ENCODE measurements around the gene NUAK2. TPM values are rescaled to one million over a fixed set of nuclear protein-coding genes. Genes with fewer than 3 reads are reported as not detected.

Gene NUAK2
- polyA plus RNA-seq (2012; ENCODE audit: insufficient read length, low read depth): 1.3 TPM

GRCh38 chr1:205321162-205321958 lies at the start of gene NUAK2:
Gene NUAK2, minus strand, starts transcription at chr1:205321745. Its CDS starts 117 bp downstream, at chr1:205321628.
- TF ChIP-seq REST (IDR thresholded peaks at IDR 0.05; ENCODE audit: insufficient read depth in 1 of 2, low read depth in 2 of 2, low read length in 2 of 2): no peak
- TF ChIP-seq POLR2AphosphoS5 (IDR thresholded peaks at IDR 0.05; ENCODE audit: low read depth, low read length): peak; percentile 79

GRCh38 chr1:205370780-205371179 lies 49.2 kb upstream of the NUAK2 start:
- TF ChIP-seq TAF1 (IDR thresholded peaks at IDR 0.05; ENCODE audit: borderline replicate concordance, insufficient read depth, low read length) (no peak), SIN3A (IDR thresholded peaks at IDR 0.05; ENCODE audit: borderline replicate concordance, insufficient read depth, low read length) (no peak), REST (IDR thresholded peaks at IDR 0.05; ENCODE audit: insufficient read depth in 1 of 2, low read depth in 2 of 2, low read length in 2 of 2) (no peak), FOXP2 (optimal IDR thresholded peaks at IDR 0.05; ENCODE audit: borderline replicate concordance, extremely low read depth, extremely low read length, insufficient read depth) (no peak), POLR2AphosphoS5 (IDR thresholded peaks at IDR 0.05; ENCODE audit: low read depth, low read length) (no peak)

- TF ChIP-seq SIN3A (IDR thresholded peaks at IDR 0.05; ENCODE audit: borderline replicate concordance, insufficient read depth, low read length) (no peak), REST (IDR thresholded peaks at IDR 0.05; ENCODE audit: insufficient read depth in 1 of 2, low read depth in 2 of 2, low read length in 2 of 2) (no peak), POLR2AphosphoS5 (IDR thresholded peaks at IDR 0.05; ENCODE audit: low read depth, low read length) (no peak), FOXP2 (optimal IDR thresholded peaks at IDR 0.05; ENCODE audit: borderline replicate concordance, extremely low read depth, extremely low read length, insufficient read depth) (no peak), TAF1 (IDR thresholded peaks at IDR 0.05; ENCODE audit: borderline replicate concordance, insufficient read depth, low read length) (no peak)
These were observed 48.2 kb upstream of the NUAK2 start for GRCh38 chr1:205369701-205370123.

GRCh38 chr1:205368478-205368877 lies 46.9 kb upstream of the NUAK2 start:
- no peak for TF ChIP-seq TAF1 (IDR thresholded peaks at IDR 0.05; ENCODE audit: borderline replicate concordance, insufficient read depth, low read length)
- no peak for TF ChIP-seq POLR2AphosphoS5 (IDR thresholded peaks at IDR 0.05; ENCODE audit: low read depth, low read length)
- TF ChIP-seq SIN3A (IDR thresholded peaks at IDR 0.05; ENCODE audit: borderline replicate concordance, insufficient read depth, low read length): no peak
- no peak for TF ChIP-seq REST (IDR thresholded peaks at IDR 0.05; ENCODE audit: insufficient read depth in 1 of 2, low read depth in 2 of 2, low read length in 2 of 2)
- TF ChIP-seq FOXP2 (optimal IDR thresholded peaks at IDR 0.05; ENCODE audit: borderline replicate concordance, extremely low read depth, extremely low read length, insufficient read depth): no peak
